Measurements from ENCODE around the gene NECAB3. TPM values are rescaled to one million over a fixed set of nuclear protein-coding genes. Genes with fewer than 3 reads are reported as not detected.

NECAB3 gene
- total and polyA plus RNA-seq, 2 of the 13 experiments (the other 11 are each of a cell fraction or from before 2014, with no cell fraction given) = 61.5 to 65.5 TPM

DNA sequence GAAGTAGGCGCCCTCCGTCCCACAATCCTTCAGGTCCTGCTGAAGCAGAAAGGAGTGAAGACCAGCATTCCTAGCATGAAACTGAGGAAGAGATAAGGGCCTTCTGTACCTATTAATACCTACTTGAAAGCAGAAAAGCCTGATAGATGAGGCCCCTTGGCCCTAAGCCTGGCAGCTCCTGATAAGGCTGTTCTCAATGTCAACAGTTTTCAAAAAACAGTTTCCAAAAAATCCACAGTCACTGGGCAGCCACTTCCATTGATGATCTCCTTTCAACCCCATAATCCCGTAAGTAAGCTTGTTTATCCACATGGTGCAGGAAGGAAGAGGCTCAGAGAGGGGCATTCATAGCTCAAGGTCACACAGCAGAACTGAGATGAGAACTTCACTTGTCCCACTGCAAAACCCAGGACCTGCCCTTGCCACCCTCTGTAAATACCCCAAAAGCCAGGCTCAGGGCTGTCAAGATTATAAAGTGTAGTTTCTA lies 14.8 kb upstream of the NECAB3 start (continued):
- no peak for TF ChIP-seq NCOR1 (IDR thresholded peaks at IDR 0.05; ENCODE audit: borderline replicate concordance, low read length)
- no peak for TF ChIP-seq TBP (CRISPR knock-in tag; IDR thresholded peaks at IDR 0.05)
- TF ChIP-seq MAFG (CRISPR knock-in tag; IDR thresholded peaks at IDR 0.05) = no peak
- TF ChIP-seq KLF12 (CRISPR knock-in tag; IDR thresholded peaks at IDR 0.05; ENCODE audit: borderline replicate concordance) = no peak
- no peak; the same call in 1 of the 2 replicates for TF ChIP-seq MEF2D (CRISPR knock-in tag; IDR thresholded peaks at IDR 0.05)
- TF ChIP-seq TRIM22 (IDR thresholded peaks at IDR 0.05) = no peak
- no peak for TF ChIP-seq DDIT3 (CRISPR knock-in tag; IDR thresholded peaks at IDR 0.05)
- TF ChIP-seq SPEN (CRISPR knock-in tag; IDR thresholded peaks at IDR 0.05; ENCODE audit: low read depth) = no peak
- TF ChIP-seq ZNF879 (CRISPR knock-in tag; IDR thresholded peaks at IDR 0.05) = no peak
- TF ChIP-seq ZKSCAN8 (CRISPR knock-in tag; IDR thresholded peaks at IDR 0.05; ENCODE audit: borderline replicate concordance) = no peak
- TF ChIP-seq UBTF (CRISPR knock-in tag; IDR thresholded peaks at IDR 0.05) = no peak
- 0 out of 2 replicates have a peak, but pooled peaks have one; percentile 53 for TF ChIP-seq ZNF275 (CRISPR knock-in tag; IDR thresholded peaks at IDR 0.05; ENCODE audit: borderline replicate concordance)
- TF ChIP-seq SMARCC2 (IDR thresholded peaks at IDR 0.05) = no peak
- no peak for TF ChIP-seq TCF12 (IDR thresholded peaks at IDR 0.05)
- TF ChIP-seq TCF12 (CRISPR knock-in tag; IDR thresholded peaks at IDR 0.05) = no peak
- TF ChIP-seq ZNF234 (CRISPR knock-in tag; conservative IDR thresholded peaks at IDR 0.05) = no peak
- TF ChIP-seq SRY (CRISPR knock-in tag; IDR thresholded peaks at IDR 0.05) = no peak
- peak; percentile 98 for TF ChIP-seq ZNF768 (CRISPR knock-in tag; IDR thresholded peaks at IDR 0.05)
- TF ChIP-seq KDM6A (CRISPR knock-in tag; IDR thresholded peaks at IDR 0.05; ENCODE audit: low read depth) = peak; percentile 57; the same call in 1 of the 2 replicates
- TF ChIP-seq MXI1 (IDR thresholded peaks at IDR 0.05; ENCODE audit: borderline replicate concordance, low read depth, low read length) = no peak
- TF ChIP-seq ZNF121 (CRISPR knock-in tag; IDR thresholded peaks at IDR 0.05) = no peak
- no peak; the same call in 1 of the 2 replicates for TF ChIP-seq SIX1 (CRISPR knock-in tag; IDR thresholded peaks at IDR 0.05; ENCODE audit: borderline replicate concordance)
- TF ChIP-seq ZSCAN5A (CRISPR knock-in tag; IDR thresholded peaks at IDR 0.05; ENCODE audit: borderline replicate concordance) = no peak
- TF ChIP-seq ATF5 (CRISPR knock-in tag; IDR thresholded peaks at IDR 0.05; ENCODE audit: low read depth) = no peak
- TF ChIP-seq CBX5 (CRISPR knock-in tag; IDR thresholded peaks at IDR 0.05; ENCODE audit: borderline replicate concordance) = no peak
- TF ChIP-seq ZNF746 (CRISPR knock-in tag; IDR thresholded peaks at IDR 0.05) = no peak
